ENCODE measurements around the gene PCDHGA5.
A peak's percentile ranks its signal among the peaks of the same experiment; 100 is the strongest.
"Not testable (repeated sequence)": the region's sequence is repeated elsewhere in the genome, so short reads cannot be mapped to it uniquely, and the experiment has no call there.

Gene PCDHGA5

GRCh38 chr5:141322261-141322660, 41.7 kb upstream of the PCDHGA5 start:
- DNase-seq (ENCODE audit: extremely low spot score), result no peak
- TF ChIP-seq ARNT (IDR thresholded peaks at IDR 0.05) (no peak), TARDBP (IDR thresholded peaks at IDR 0.05) (no peak), NFRKB (IDR thresholded peaks at IDR 0.05) (no peak), ZNF384 (IDR thresholded peaks at IDR 0.05) (no peak), LEF1 (IDR thresholded peaks at IDR 0.05; ENCODE audit: borderline replicate concordance) (no peak)
- POLR2A ChIA-PET, result no interaction called here
- CTCF ChIA-PET, result interaction anchor here (0.7 kb wide), 1 partner anchor 481 kb away, joined by 5 read pairs; no protein-coding TSS in a partner anchor

GRCh38 chr5:141326088-141326854, 37.7 kb upstream of the PCDHGA5 start:
- DNase-seq (ENCODE audit: extremely low spot score), result peak; percentile 39
- POLR2A ChIA-PET, result no interaction called here
- no peak for TF ChIP-seq HDGF (IDR thresholded peaks at IDR 0.05; ENCODE audit: borderline replicate concordance)
- TF ChIP-seq FOXM1 (IDR thresholded peaks at IDR 0.05; ENCODE audit: borderline replicate concordance), result no peak
- no peak for TF ChIP-seq LEF1 (IDR thresholded peaks at IDR 0.05; ENCODE audit: borderline replicate concordance)
- no peak for TF ChIP-seq FOXA1 (IDR thresholded peaks at IDR 0.05)
- TF ChIP-seq L3MBTL2 (conservative IDR thresholded peaks at IDR 0.05), result 0 out of 2 replicates have a peak, but pooled peaks have one; percentile 32
- TF ChIP-seq BHLHE40 (IDR thresholded peaks at IDR 0.05; ENCODE audit: borderline replicate concordance), result no peak
- TF ChIP-seq ZNF384 (IDR thresholded peaks at IDR 0.05), result no peak
- no peak for TF ChIP-seq CTBP1 (IDR thresholded peaks at IDR 0.05; ENCODE audit: borderline replicate concordance)
- CTCF ChIA-PET, result no interaction called here

GRCh38 chr5:141328231-141328630, 35.7 kb upstream of the PCDHGA5 start:
- POLR2A ChIA-PET, result interaction anchor here (1.1 kb wide), 1 partner anchor 7 kb away, joined by 5 read pairs; the partner anchor contains the start of gene TAF7
- no peak for TF ChIP-seq FOXM1 (IDR thresholded peaks at IDR 0.05; ENCODE audit: borderline replicate concordance)
- CTCF ChIA-PET, result interaction anchor here (1.3 to 1.4 kb wide), 2 partner anchors 105 to 236 kb away, joined by 3 read pairs; partner anchors contain the start of gene PCDHB14
- no peak for DNase-seq (ENCODE audit: extremely low spot score)

GRCh38 chr5:141330299-141331080, 33.5 kb upstream of the PCDHGA5 start, which contains the start of gene PCDHGA1:
TSS of gene PCDHGA1 (plus strand) at chr5:141330514.
- POLR2A ChIA-PET, result interaction anchor here (1.0 to 2.9 kb wide), 2 partner anchors 10 to 306 kb away, joined by 3 to 14 read pairs; partner anchors contain the start of genes HDAC3, RELL2 and TAF7
- CTCF ChIA-PET, result interaction anchor here (0.6 to 1.6 kb wide), 7 partner anchors 9 to 386 kb away, joined by 3 to 14 read pairs (median 3); partner anchors contain the start of gene TAF7
- no peak for TF ChIP-seq FOXK2 (IDR thresholded peaks at IDR 0.05)
- peak; percentile 86 for TF ChIP-seq ZNF384 (IDR thresholded peaks at IDR 0.05)
- DNase-seq (ENCODE audit: extremely low spot score), result peak; percentile 17

GRCh38 chr5:141332571-141332970, 31.4 kb upstream of the PCDHGA5 start:
- POLR2A ChIA-PET, result interaction anchor here (0.6 kb wide), 1 partner anchor 12 kb away, joined by 4 read pairs; the partner anchor contains the start of gene TAF7
- CTCF ChIA-PET; DNase-seq (ENCODE audit: extremely low spot score): not testable (repeated sequence)

- TF ChIP-seq ELF4 (IDR thresholded peaks at IDR 0.05) (no peak), ARNT (IDR thresholded peaks at IDR 0.05) (no peak), CTBP1 (IDR thresholded peaks at IDR 0.05; ENCODE audit: borderline replicate concordance) (no peak), ZNF384 (IDR thresholded peaks at IDR 0.05) (no peak), TARDBP (IDR thresholded peaks at IDR 0.05) (no peak), PKNOX1 (IDR thresholded peaks at IDR 0.05) (no peak), NFRKB (IDR thresholded peaks at IDR 0.05) (no peak), FOXM1 (IDR thresholded peaks at IDR 0.05; ENCODE audit: borderline replicate concordance) (no peak), L3MBTL2 (conservative IDR thresholded peaks at IDR 0.05) (no peak), SP1 (IDR thresholded peaks at IDR 0.05) (no peak), FOXA1 (IDR thresholded peaks at IDR 0.05) (no peak), BHLHE40 (IDR thresholded peaks at IDR 0.05; ENCODE audit: borderline replicate concordance) (no peak), HDGF (IDR thresholded peaks at IDR 0.05; ENCODE audit: borderline replicate concordance) (no peak), FOXK2 (IDR thresholded peaks at IDR 0.05) (no peak)
- DNase-seq (ENCODE audit: extremely low spot score), result peak; percentile 20
- ChIA-PET POLR2A (interaction anchor here (2.1 kb wide), 1 partner anchor 18 kb away, joined by 7 read pairs; the partner anchor contains the start of gene TAF7), CTCF (interaction anchor here (1.0 to 1.5 kb wide), 3 partner anchors 8 to 219 kb away, joined by 3 to 5 read pairs (median 4); partner anchors contain the start of genes PCDHGA1 and PCDHGA11)
Observed at GRCh38 chr5:141338538-141339306, 25.2 kb upstream of the PCDHGA5 start, which contains the start of gene PCDHGA2. TSS of gene PCDHGA2 (plus strand) at chr5:141338760.

- POLR2A ChIA-PET; CTCF ChIA-PET; DNase-seq (ENCODE audit: extremely low spot score): not testable (repeated sequence)
Observed at GRCh38 chr5:141340781-141341354, 23.1 kb upstream of the PCDHGA5 start.

Measured in HEK293T (cell line).